B cell (primary cell): ENCODE measurements around the gene ZNF641. TPM values are rescaled to one million over a fixed set of nuclear protein-coding genes. Genes with fewer than 3 reads are reported as not detected.

Experiments
- ATAC-seq: fragments of 200-7000 bp; cut with Tn5 transposase; one replicate; pipeline ENCODE4 v1.10.0; 2021; ENCODE audit warnings: low read depth, mild to moderate bottlenecking, moderate number of reproducible peaks, moderate library complexity
- CTCF ChIA-PET: fragments of 350-600 bp; sonication (Branson Sonifier 250); formaldehyde crosslinking; loops from one replicate; lab custom pipeline; 2021; ENCODE audit warnings: antibody characterized with exemption, inconsistent platforms; lab: Charles Lee
- POLR2A ChIA-PET: fragments of 350-600 bp; sonication (Branson Sonifier 250); formaldehyde crosslinking; loops from one replicate; lab custom pipeline; 2021; ENCODE audit warnings: antibody characterized with exemption; lab: Charles Lee
- DNase-seq: peaks from one replicate; pipeline ENCODE4 v3.0.0; 2013
- H2AFZ ChIP-seq: 2 replicates; pipeline ENCODE4 v1.6.1; 2012; ENCODE audit warnings: mild to moderate bottlenecking, low read depth, low read length; ENCODE audit not compliant: insufficient read depth, poor library complexity, severe bottlenecking
- H3K27ac ChIP-seq, 2 donors: 1 replicate in 1 of 2; 2 replicates in 1 of 2; pipeline ENCODE4 v1.5.1; 2012 to 2013; ENCODE audit warnings: low read length in 2 of 2, mild to moderate bottlenecking in 2 of 2, moderate library complexity in 1 of 2
- H3K27me3 ChIP-seq, 4 experiments: fragments of 200-600 bp in 1 of 4; sonication (generic) in 1 of 4; replicated peaks in 1 of 4; 1 replicate in 2 of 4; 2 replicates in 2 of 4; pipeline versions ENCODE4 v1.6.1 to v1.7.0; 2013 to 2016; ENCODE audit warnings: low read length in 3 of 4, mild to moderate bottlenecking in 2 of 4, mixed read lengths in 1 of 4, moderate library complexity in 1 of 4; ENCODE audit not compliant: insufficient read depth in 4 of 4, control insufficient read depth in 3 of 4; ENCODE audit errors: control extremely low read depth in 1 of 4
- H3K36me3 ChIP-seq, 2 experiments: replicated peaks in 1 of 2; 1 replicate in 1 of 2; 2 replicates in 1 of 2; pipeline versions ENCODE4 v1.6.1 to v1.7.1; 2013; ENCODE audit warnings: low read length in 1 of 2; ENCODE audit not compliant: insufficient read depth in 2 of 2, control insufficient read depth in 1 of 2; ENCODE audit errors: control extremely low read depth in 1 of 2, extremely low read depth in 1 of 2
- H3K4me1 ChIP-seq, 2 donors: fragments of 200-600 bp in 1 of 2; sonication (generic) in 1 of 2; 1 replicate in 1 of 2; 2 replicates in 1 of 2; pipeline versions ENCODE4 v1.5.1 to v1.6.1; 2013 to 2017; ENCODE audit warnings: low read length in 2 of 2; ENCODE audit not compliant: control insufficient read depth in 2 of 2, insufficient read depth in 2 of 2
- H3K4me2 ChIP-seq: replicated peaks from 2 replicates; pipeline ENCODE3; 2012; ENCODE audit warnings: mild to moderate bottlenecking, low read depth, low read length; ENCODE audit not compliant: poor library complexity, severe bottlenecking
- H3K4me3 ChIP-seq, 5 experiments: fragments of 200-600 bp in 1 of 5; sonication (generic) in 1 of 5; 1 replicate in 3 of 5; 2 replicates in 2 of 5; pipeline versions ENCODE4 v1.5.1 to v1.7.0; 2011 to 2016; ENCODE audit warnings: low read length in 4 of 5, mild to moderate bottlenecking in 4 of 5, low read depth in 2 of 5, control low read depth in 1 of 5, moderate library complexity in 1 of 5; ENCODE audit not compliant: insufficient read depth in 1 of 5; ENCODE audit errors: control extremely low read depth in 1 of 5, extremely low read depth in 1 of 5
- H3K79me2 ChIP-seq: fragments of 200-600 bp; sonication (generic); one replicate; pipeline ENCODE4 v1.6.0; 2016; ENCODE audit warnings: low read length; ENCODE audit not compliant: control insufficient read depth, insufficient read depth
- H3K9ac ChIP-seq: fragments of 200-600 bp; sonication (generic); 2 replicates; pipeline ENCODE4 v1.6.1; 2017; ENCODE audit warnings: mild to moderate bottlenecking, low read length, moderate library complexity
- H3K9me3 ChIP-seq, 3 donors: one replicate each; pipeline versions ENCODE4 v1.6.1 to v1.7.1; 2013; ENCODE audit warnings: low read length in 2 of 3; ENCODE audit not compliant: control insufficient read depth in 2 of 3, insufficient read depth in 1 of 3; ENCODE audit errors: control extremely low read depth in 1 of 3
- H4K20me1 ChIP-seq: 2 replicates; pipeline ENCODE4 v1.6.0; 2012; ENCODE audit warnings: mild to moderate bottlenecking, low read length; ENCODE audit not compliant: insufficient read depth, control insufficient read depth, poor library complexity, severe bottlenecking
- H3K27ac Mint-ChIP-seq: one replicate; pipeline ENCODE4 v1.8.0; 2021; ENCODE audit warnings: mixed read lengths
- H3K27me3 Mint-ChIP-seq: one replicate; pipeline ENCODE4 v1.8.0; 2021; ENCODE audit warnings: mixed read lengths
- H3K4me1 Mint-ChIP-seq: one replicate; pipeline ENCODE4 v1.8.0; 2021; ENCODE audit warnings: mixed read lengths
- H3K4me3 Mint-ChIP-seq: one replicate; pipeline ENCODE4 v1.8.0; 2021; ENCODE audit warnings: mixed read lengths
- H3K9me3 Mint-ChIP-seq: one replicate; pipeline ENCODE4 v1.8.0; 2022; ENCODE audit warnings: mixed read lengths; ENCODE audit not compliant: insufficient read depth
- EZH2 ChIP-seq: IDR thresholded peaks from 2 replicates; pipeline ENCODE4 v1.6.1; 2012; ENCODE audit warnings: borderline replicate concordance, low read depth, mild to moderate bottlenecking, moderate library complexity, low read length; ENCODE audit not compliant: insufficient read depth, poor library complexity, severe bottlenecking
- whole genome bisulfite sequencing: methylation state at CpG from one replicate; pipeline ENCODE4 v1.1.5; 2013; ENCODE audit warnings: missing lambda C conversion rate; ENCODE audit not compliant: insufficient coverage; 5-methylcytosine and 5-hydroxymethylcytosine counted together
- intact Hi-C: fragments of 100-400 bp; cut with micrococcal nuclease; formaldehyde crosslinking; loops from one replicate; pipeline ENCODE4 v1.10.0; 2022
- polyA plus RNA-seq: library from polyadenylated mRNA; depleted of rRNA; stranded (reverse); fragments of >200 nt; gene quantifications from 2 replicates; pipeline ENCODE4 v1.2.3, GENCODE V29; 2012
- total RNA-seq, 2 donors: library from RNA; stranded (reverse); fragments of 120-200 nt in 1 of 2; gene quantifications; 1 replicate in 1 of 2; 2 replicates in 1 of 2; pipeline versions ENCODE4 v1.2.3 to v1.2.4, GENCODE V29; 2013 to 2022
- TF ChIP-seq, protein P1 (sequence below): fragments of 200-600 bp; IDR thresholded peaks from one replicate; pipeline ENCODE4 v1.8.0; 2022; ENCODE audit warnings: antibody characterized with exemption, mild to moderate bottlenecking

The ZNF641 gene
- total and polyA plus RNA-seq, 2 donors (not counting 1 experiment from before 2014, with no cell fraction given) = 10.3 to 34.2 TPM

DNA sequence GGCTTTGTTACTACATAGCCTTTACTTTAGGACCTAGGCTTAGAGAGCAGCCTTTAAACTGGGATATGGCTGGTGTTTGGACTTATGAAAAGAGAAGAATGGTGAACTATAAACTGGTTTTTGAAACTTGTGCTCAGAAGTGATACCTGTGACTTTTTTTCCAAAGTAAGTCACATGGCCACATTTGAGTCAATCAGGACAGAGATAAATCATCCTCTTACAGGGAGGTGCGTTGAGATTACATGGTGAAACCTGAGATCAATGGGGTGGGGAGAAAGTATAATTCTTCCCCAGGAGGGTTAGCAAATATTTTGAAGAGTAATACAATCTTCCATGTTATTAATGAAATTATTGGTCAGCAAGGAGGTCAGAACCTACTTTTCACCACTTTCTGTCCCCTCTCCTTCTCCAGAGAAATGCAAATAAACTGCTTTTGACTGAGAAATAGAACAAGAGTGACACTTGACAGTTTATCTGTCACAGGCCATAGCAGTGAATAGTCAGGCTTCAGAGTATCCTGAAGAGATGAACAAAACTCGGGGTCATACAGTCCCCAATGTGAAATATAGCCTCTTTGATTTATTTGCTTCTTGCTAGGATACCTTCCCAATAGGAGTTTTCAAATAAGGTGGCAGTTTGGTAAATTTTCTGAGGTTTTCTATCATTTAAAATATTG is 11.1 kb upstream of the ZNF641 start:
- Histone ChIP-seq H3K27ac (no peak overlapping the region), H2AFZ (no peak overlapping the region), H3K9me3 (no peaks in the 10 kb centered on the region), H3K4me2 (no peak overlapping the region), H3K27me3 (no peaks in the 10 kb centered on the region), H3K9ac (no peak overlapping the region), H3K4me3 (no peak overlapping the region), H3K4me1 (no peaks in the 10 kb centered on the region), H3K79me2 (no peaks in the 10 kb centered on the region), H4K20me1 (no peaks in the 10 kb centered on the region), H3K36me3 (no peaks in the 10 kb centered on the region)
- CTCF ChIA-PET = no interaction called here
- intact Hi-C loops = no loop called here
- POLR2A ChIA-PET = no interaction called here
- no peaks in the 10 kb centered on the region for H3K4me1 Mint-ChIP-seq
- peaks cover 3% of the 10 kb centered on the region for H3K27me3 Mint-ChIP-seq
- no peak overlapping the region for H3K27ac Mint-ChIP-seq
- no peaks in the 10 kb centered on the region for H3K9me3 Mint-ChIP-seq
- WGBS = 80% methylated on average over 1 of the region's 2 CpGs
- no peak overlapping the region for H3K4me3 Mint-ChIP-seq
- TF ChIP-seq, protein P1, sequence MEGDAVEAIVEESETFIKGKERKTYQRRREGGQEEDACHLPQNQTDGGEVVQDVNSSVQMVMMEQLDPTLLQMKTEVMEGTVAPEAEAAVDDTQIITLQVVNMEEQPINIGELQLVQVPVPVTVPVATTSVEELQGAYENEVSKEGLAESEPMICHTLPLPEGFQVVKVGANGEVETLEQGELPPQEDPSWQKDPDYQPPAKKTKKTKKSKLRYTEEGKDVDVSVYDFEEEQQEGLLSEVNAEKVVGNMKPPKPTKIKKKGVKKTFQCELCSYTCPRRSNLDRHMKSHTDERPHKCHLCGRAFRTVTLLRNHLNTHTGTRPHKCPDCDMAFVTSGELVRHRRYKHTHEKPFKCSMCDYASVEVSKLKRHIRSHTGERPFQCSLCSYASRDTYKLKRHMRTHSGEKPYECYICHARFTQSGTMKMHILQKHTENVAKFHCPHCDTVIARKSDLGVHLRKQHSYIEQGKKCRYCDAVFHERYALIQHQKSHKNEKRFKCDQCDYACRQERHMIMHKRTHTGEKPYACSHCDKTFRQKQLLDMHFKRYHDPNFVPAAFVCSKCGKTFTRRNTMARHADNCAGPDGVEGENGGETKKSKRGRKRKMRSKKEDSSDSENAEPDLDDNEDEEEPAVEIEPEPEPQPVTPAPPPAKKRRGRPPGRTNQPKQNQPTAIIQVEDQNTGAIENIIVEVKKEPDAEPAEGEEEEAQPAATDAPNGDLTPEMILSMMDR = no peak
- TF ChIP-seq EZH2 = no peak
- DNase-seq = no peak
- ATAC-seq = no peak

DNA sequence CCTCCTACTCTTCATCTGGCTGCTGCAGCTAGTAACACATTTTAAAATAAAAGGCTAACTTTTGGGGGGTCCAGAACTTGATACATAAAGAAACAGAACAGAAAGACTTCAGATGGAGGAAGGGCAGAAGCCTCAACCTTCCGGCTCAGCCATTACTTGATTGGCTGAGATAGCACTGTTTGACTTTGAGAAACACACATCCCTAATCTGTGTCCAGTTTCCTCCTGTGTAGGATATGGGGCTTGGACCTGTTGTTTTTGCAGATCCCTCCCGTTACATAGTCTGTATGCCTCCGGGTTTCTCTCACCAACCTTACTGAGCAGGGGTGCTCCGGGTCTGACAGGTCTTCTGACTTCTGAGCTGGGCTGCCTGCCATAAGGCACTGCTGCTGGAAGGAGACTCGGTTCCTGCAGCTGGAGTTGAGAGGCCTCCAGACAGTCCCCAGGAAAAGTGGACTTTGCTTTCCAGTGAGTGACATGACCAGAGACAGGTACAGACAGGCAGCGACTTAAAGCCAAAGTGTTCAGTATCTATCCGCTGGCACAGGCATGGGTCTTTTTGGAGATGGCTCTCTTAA is 8.3 kb upstream of the ZNF641 start:
- intact Hi-C loops = no loop called here
- no peak overlapping the region for H3K4me3 Mint-ChIP-seq
- CTCF ChIA-PET = no interaction called here
- DNase-seq (no peak), ATAC-seq (no peak)
- Histone ChIP-seq H3K27me3 (no peaks in the 10 kb centered on the region), H4K20me1 (no peaks in the 10 kb centered on the region), H3K9me3 (no peaks in the 10 kb centered on the region), H3K9ac (no peak overlapping the region), H3K27ac (no peak overlapping the region), H2AFZ (no peak overlapping the region), H3K4me3 (no peak overlapping the region), H3K4me2 (no peak overlapping the region), H3K79me2 (no peaks in the 10 kb centered on the region), H3K4me1 (no peaks in the 10 kb centered on the region), H3K36me3 (no peaks in the 10 kb centered on the region)
- POLR2A ChIA-PET = no interaction called here
- H3K4me1 Mint-ChIP-seq = no peaks in the 10 kb centered on the region
- H3K9me3 Mint-ChIP-seq = no peaks in the 10 kb centered on the region
- TF ChIP-seq, protein P1 = no peak
- no peak for TF ChIP-seq EZH2
- peaks cover 3% of the 10 kb centered on the region for H3K27me3 Mint-ChIP-seq
- WGBS = 97% methylated on average over 5 of the region's 7 CpGs
- no peak overlapping the region for H3K27ac Mint-ChIP-seq
